ENCODE measurements around the gene COL9A1. TPM values are rescaled to one million over a fixed set of nuclear protein-coding genes. Genes with fewer than 3 reads are reported as not detected.

COL9A1 gene
- total RNA-seq, 1 experiment from 2014 or later = 7.8 TPM

DNA sequence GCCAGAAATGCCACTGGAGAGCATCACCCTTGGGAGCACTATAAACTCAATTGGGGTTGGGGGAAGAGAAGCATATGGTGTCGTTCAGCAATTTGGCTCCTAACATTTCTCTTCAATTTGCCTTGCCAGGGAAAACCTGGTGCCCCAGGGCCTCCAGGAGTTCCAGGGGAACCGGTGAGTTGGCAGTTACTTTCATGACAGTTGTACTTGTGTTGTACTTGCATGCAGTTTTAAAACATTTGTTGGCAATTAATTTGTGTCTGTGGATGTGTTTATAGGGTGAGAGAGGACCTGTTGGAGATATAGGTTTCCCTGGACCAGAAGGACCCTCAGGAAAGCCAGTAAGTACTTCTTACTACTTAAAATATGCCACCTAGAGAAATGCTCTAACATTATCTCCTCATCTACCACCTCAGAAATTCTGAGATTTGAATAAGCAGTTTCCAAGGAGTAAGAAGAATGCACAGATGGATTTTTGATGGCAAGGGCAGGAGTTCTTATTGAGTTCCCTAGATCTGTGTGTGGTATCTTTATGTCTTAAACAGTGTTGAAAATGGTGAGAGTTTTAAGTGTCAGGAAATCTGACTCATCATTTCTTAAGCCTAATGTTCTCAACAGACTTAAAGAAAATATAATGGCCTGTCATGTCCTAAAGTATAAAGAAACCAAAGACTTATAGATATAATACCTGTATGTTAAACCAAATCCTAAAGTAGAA, 122.5 kb downstream of the COL9A1 start:
- H3K9me3 Mint-ChIP-seq = 0 out of 5 replicates have a peak, but pooled peaks cover 0 to 3% of the 10 kb centered on the region in 2 experiments
- no peak overlapping the region for H2AK5ac ChIP-seq (ENCODE audit: insufficient read length, low read length)
- no peak overlapping the region for H4K5ac ChIP-seq (ENCODE audit: insufficient read length, low read depth, low read length)
- no peak overlapping the region for H3T11ph ChIP-seq (ENCODE audit: low read length)
- H3K9ac ChIP-seq (ENCODE audit: extremely low read depth, insufficient read length, low read length) = no peak overlapping the region
- H4K91ac ChIP-seq (ENCODE audit: insufficient read length, low read depth, low read length) = no peak overlapping the region
- H3K27me3 Mint-ChIP-seq (ENCODE audit: low read depth) = no peaks in the 10 kb centered on the region
- H3K18ac ChIP-seq (ENCODE audit: insufficient read length, low read depth, low read length) = no peak overlapping the region
- no peak overlapping the region for H2BK12ac ChIP-seq (ENCODE audit: insufficient read length, low read depth, low read length)
- no peak overlapping the region for H2BK120ac ChIP-seq (ENCODE audit: low read depth, low read length, poor library complexity, severe bottlenecking)
- no peak overlapping the region for H3K27ac Mint-ChIP-seq
- H3K4me3 Mint-ChIP-seq = no peak overlapping the region
- WGBS (ENCODE audit: extremely low coverage, insufficient read length, low lambda C conversion rate) = no CpG with 5 or more reads among the region's 2 CpGs
- no peaks in the 10 kb centered on the region; a peak in 1 of 7 replicates for H3K36me3 Mint-ChIP-seq (ENCODE audit: insufficient read depth in 1 of 3, low read depth in 3 of 3)
- H2BK15ac ChIP-seq (ENCODE audit: low read depth, low read length) = no peak overlapping the region
- H4K20me1 ChIP-seq (ENCODE audit: control insufficient read depth, insufficient read depth, insufficient read length) = no peaks in the 10 kb centered on the region
- no peaks in the 10 kb centered on the region for H3K9me3 ChIP-seq (ENCODE audit: control insufficient read depth, low read depth, low read length)
- H3K27ac ChIP-seq (ENCODE audit: insufficient read length, low read depth, low read length) = no peak overlapping the region
- no peak for DNase-seq
- H3K79me2 ChIP-seq (ENCODE audit: insufficient read depth, low read length) = no peaks in the 10 kb centered on the region
- H3K4me1 ChIP-seq (ENCODE audit: insufficient read depth, low read length) = no peaks in the 10 kb centered on the region
- H3K27me3 ChIP-seq (ENCODE audit: insufficient read depth, low read length) = no peaks in the 10 kb centered on the region
- H3K79me1 ChIP-seq (ENCODE audit: insufficient read depth, low read depth, low read length, poor library complexity, severe bottlenecking) = no peaks in the 10 kb centered on the region
- H4K8ac ChIP-seq (replicated peaks; ENCODE audit: insufficient read length, low read depth, low read length) = no peak overlapping the region
- no peak overlapping the region for H3K4ac ChIP-seq (ENCODE audit: low read depth, low read length)
- no peak overlapping the region for H2BK20ac ChIP-seq (ENCODE audit: low read depth, low read length, poor library complexity, severe bottlenecking)
- H2BK5ac ChIP-seq (ENCODE audit: insufficient read length, low read length) = no peak overlapping the region
- no peaks in the 10 kb centered on the region for H3K23me2 ChIP-seq (ENCODE audit: insufficient read length, low read depth, low read length, poor library complexity, severe bottlenecking)
- no peak overlapping the region for H2AFZ ChIP-seq (ENCODE audit: low read length)
- H3K4me2 ChIP-seq (ENCODE audit: insufficient read depth, insufficient read length, low read length) = no peak overlapping the region
- H3K14ac ChIP-seq (ENCODE audit: insufficient read depth, low read length) = no peak overlapping the region
- H3K23ac ChIP-seq (ENCODE audit: insufficient read length, low read depth, low read length) = no peak overlapping the region
- TF ChIP-seq, protein P1, sequence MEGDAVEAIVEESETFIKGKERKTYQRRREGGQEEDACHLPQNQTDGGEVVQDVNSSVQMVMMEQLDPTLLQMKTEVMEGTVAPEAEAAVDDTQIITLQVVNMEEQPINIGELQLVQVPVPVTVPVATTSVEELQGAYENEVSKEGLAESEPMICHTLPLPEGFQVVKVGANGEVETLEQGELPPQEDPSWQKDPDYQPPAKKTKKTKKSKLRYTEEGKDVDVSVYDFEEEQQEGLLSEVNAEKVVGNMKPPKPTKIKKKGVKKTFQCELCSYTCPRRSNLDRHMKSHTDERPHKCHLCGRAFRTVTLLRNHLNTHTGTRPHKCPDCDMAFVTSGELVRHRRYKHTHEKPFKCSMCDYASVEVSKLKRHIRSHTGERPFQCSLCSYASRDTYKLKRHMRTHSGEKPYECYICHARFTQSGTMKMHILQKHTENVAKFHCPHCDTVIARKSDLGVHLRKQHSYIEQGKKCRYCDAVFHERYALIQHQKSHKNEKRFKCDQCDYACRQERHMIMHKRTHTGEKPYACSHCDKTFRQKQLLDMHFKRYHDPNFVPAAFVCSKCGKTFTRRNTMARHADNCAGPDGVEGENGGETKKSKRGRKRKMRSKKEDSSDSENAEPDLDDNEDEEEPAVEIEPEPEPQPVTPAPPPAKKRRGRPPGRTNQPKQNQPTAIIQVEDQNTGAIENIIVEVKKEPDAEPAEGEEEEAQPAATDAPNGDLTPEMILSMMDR (conservative IDR thresholded peaks at IDR 0.05) = no peak
- no peak overlapping the region for H3K56ac ChIP-seq (ENCODE audit: insufficient read length, low read depth, low read length)
- no peaks in the 10 kb centered on the region for H3K4me1 Mint-ChIP-seq

All from H9 (cell line).